Ramos (cell line): ENCODE measurements around the gene CKAP2.
"Not testable (repeated sequence)": the region's sequence is repeated elsewhere in the genome, so short reads cannot be mapped to it uniquely, and the experiment has no call there.

Source experiments
- in situ Hi-C: fragments of 300-500 bp; cut with MboI; formaldehyde crosslinking; loops from one replicate; pipeline ENCODE4 v1.14.3; 2022; ENCODE audit warnings: low sequenced_read_pairs; ENCODE audit not compliant: unreplicated experiment

The CKAP2 gene

DNA sequence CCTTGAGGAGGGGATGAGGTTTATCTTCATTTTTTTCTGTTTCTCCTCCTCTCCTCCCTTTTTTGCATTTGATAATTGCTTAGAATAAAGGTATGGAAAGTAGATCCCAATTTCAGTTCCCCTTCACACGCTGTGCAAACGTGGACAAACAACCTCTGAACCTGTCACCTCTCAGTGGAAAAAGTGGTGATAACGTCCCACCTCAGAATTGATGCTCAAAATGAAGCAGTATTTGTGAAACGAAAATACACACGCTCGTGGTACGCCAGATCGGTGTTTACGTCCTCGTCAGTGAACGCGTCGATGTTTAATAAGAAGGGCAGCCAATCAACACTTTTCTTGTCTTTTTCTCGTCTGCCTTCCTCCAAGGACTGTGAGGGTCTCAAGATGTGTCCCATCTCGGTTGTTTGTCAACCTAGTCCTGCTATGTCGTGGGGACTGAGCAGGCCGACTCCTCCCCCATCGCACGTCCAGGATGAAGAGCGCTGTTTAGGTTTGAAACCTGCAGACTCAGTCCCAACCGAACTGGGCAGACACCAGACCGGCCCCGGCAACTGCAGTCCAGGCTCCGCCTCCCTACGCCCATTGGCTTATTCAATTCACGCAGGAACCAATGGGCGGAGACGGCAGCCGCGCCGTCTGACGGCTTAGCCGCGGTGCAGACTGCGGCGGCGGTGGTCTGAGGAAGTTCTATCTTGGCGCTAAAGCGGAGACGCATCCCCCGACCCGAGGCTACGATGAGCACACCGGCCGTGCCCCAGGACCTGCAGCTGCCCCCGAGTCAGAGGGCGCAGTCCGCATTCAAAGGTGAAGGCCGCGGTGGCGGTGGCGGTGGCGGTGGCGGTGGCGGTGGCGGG lies at the start of gene CKAP2:
TSS of gene CKAP2 (plus strand) at position 659 of the 857 bp plus-strand sequence. CDS start at position 738, 79 bp downstream.
- in situ Hi-C loops: loop anchor here (10.0 kb wide), 1 partner anchor 630 kb away; no protein-coding TSS in a partner anchor

- in situ Hi-C loops: no loop called here
These were observed 49.3 kb upstream of the CKAP2 start, which contains the start of gene THSD1 for GRCh38 chr13:52405767-52406494. THSD1 (minus strand) TSS chr13:52406172; CDS start chr13:52402600, 3,572 bp downstream.

- in situ Hi-C loops: no loop called here
These were observed 48.6 kb upstream of the CKAP2 start for GRCh38 chr13:52406629-52407028.

- in situ Hi-C loops: not testable (repeated sequence)
These were observed 47.8 kb upstream of the CKAP2 start for GRCh38 chr13:52407436-52407835.

GRCh38 chr13:52408071-52408658 lies 47.1 kb upstream of the CKAP2 start:
- in situ Hi-C loops: not testable (repeated sequence)

DNA sequence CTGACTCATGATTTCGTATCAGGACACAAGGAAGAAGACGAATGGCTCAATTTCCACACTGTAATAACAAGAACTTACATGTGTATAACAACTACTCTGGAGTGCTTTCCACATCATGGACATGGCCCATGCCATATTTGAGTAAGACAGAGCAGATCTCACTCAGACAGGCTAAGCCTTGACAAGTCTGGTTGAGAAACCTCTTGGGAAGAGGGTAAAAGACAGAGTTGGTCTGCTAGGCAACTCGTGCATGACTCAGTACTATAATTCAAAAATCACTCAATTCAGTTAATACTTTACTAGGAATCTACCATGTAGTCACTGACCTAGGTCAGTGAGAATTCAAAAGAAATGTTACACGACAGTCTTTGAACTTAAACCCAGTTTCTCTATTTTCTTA lies 43.6 kb upstream of the CKAP2 start:
- in situ Hi-C loops: no loop called here

DNA sequence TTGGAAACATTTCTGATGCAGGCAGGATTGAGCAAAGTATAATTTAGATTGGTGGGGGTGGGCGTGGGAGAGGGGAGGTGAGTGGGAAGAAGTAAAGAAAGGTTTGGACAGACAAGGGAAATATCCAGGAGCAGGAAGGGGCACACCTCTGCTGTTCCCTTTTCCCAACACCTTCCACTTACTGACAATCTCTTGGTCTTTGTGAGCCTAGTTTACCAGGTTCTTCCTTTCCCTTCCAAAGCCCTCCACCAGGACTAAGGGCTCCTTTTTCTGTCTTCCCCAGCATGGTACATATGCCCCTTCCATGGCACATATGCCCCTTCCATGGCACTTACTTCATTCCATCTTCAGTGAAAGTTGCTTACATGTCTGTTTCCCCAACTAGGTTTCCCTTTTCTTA lies 43.1 kb upstream of the CKAP2 start:
- in situ Hi-C loops: no loop called here

DNA sequence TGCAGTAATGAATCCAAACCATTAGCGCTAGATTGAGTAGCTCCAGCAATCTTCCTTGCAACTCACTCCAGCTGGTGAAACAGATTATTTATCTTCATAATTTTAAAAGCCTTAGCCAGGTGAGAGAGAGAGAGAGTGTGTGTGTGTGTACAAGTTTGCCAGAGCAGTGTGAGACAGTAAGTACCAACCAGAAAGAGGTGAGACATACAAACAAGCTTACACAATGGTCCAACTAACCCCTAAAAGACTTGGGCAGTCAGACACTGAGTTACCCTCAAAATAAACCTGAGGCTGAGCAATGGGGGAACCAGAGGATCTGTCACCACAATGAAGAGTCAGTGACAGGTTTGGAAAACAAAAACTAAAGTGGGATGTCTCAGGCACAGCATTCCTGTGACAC lies 41.2 kb upstream of the CKAP2 start:
- in situ Hi-C loops: no loop called here

DNA sequence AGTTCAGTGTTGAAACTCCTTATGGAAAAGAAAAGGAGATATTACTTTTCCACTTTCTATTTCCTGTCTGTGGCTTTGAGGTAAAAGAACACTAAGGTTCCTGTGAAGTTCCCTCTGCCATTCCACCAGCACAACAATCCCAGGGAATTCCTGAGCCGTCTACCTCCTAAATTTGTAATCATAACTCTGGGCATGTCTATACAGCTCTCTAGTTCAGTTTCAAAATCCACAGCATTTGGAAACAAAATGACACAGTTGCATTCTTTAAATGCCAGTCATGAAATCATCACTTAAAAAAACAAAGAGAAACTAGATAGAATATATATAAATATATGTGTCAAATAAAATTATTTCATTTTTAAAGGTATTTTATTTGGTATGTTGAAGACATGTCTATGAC lies 40.3 kb upstream of the CKAP2 start:
- in situ Hi-C loops: no loop called here

DNA sequence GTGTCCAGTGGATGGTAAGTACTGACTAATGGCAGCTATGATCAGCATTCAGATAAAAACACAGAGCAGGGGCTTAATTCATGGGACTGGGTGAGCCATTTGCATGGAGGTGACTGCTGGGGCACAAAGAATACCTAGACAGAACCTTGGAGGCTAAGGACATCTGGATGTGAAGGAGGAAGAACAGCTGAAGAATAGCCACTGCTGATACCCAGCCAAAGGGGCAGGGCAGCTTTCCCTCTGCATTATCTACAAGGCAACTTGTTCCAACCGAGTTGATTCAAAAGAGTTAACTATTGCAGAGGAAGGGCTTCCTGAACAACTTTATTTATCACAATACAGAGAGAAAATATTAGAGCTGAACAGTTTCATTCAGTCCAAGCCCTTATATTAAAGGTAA lies 36.2 kb upstream of the CKAP2 start:
- in situ Hi-C loops: no loop called here

GRCh38 chr13:52421216-52421615 lies 34.1 kb upstream of the CKAP2 start:
- in situ Hi-C loops: no loop called here

GRCh38 chr13:52428295-52428694 lies 27.0 kb upstream of the CKAP2 start:
- in situ Hi-C loops: no loop called here

DNA sequence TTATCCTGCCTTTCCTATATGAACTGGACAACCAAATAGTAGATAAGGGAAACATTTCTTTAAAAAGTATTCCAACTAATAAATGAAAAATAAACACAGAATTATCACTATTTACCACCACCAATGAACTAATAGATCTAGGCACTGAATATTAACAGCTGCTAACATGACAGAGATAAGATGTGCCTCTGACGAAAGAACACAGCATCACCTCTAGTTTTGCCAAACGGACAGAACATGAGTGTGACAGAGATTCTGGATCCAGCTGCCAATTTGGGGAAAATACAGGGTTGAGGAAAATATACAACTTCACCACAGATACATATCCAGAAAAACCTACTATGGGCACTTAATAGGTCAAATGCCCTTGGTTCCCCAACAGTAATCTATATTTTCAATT lies 22.8 kb upstream of the CKAP2 start:
- in situ Hi-C loops: no loop called here

- in situ Hi-C loops: no loop called here
These were observed 9.0 kb upstream of the CKAP2 start for GRCh38 chr13:52446265-52446664.

- in situ Hi-C loops: no loop called here
These were observed 7.9 kb upstream of the CKAP2 start for GRCh38 chr13:52447354-52447753.

GRCh38 chr13:52447815-52448552 lies 7.3 kb upstream of the CKAP2 start:
- in situ Hi-C loops: no loop called here

DNA sequence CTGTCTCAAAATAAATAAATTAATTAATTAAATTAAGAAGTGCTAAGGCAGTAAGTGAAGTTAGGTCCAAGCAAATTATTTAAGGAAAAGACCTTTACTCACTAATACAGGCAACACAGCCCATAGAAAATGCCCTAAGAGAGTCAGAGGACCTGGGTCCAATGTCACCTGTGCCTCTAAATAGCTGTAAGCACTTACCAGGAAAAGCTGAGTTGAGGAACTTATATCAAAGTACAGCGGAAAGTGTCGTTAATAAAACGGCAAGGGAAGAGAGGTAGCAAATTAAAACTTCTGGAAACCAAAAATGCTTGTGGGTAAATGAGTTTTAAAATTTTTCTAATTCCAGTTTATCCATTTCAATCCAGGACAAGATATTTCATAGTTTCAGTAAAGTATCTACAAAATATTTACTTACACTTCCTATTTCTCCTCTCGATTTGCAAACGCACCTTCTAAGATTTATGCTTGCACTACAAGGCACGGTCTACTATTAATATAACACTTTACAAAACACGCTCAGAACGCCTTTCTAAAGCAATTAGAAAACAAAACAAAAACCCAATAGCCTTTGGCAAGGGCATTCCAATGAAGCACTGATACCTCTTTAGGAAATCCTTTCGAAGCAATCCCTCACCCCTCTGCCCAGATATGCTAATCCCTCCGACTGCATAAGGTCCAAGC lies 5.8 kb upstream of the CKAP2 start:
- in situ Hi-C loops: loop anchor here (10.0 kb wide), 1 partner anchor 625 kb away; no protein-coding TSS in a partner anchor

DNA sequence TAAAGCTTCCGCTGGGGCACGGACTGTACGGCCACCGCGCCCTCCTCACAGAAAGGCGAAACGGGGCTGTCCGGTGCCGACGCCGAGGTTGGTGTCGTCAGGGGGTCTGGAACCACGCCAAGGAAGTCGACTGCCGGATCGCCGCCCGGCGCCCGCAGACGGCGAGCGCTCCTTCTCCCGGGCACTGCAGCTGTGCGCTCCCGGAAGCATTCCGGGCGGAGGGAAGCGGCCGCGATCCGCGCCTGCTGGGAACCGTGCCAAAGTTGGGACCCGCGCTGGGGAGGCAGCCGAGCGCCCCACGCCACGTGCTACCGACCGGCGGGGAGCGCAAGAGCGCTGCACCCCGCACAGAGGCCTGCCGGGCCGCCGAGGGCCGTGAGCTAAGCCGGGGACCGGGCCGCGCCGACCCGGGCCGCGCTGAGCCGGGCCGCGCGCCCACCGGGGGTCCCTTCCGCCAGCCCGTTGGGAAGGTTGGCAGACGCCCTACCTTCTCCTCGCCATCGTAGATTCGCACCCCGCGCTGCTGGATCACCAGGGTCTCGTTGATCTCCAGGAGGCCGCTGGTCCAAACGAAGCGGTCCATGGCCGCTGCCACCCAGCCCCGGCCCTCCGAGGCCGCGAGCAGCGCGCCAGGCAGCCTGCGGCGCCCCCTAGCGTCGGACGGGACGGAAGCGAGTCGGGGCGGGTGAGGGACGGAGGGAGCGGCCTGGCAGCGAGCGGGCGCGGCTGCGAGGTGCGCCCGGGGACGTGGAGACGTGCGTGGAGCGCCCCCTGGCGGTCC lies 5.1 kb upstream of the CKAP2 start, which contains the start of gene VPS36:
TSS of gene VPS36 (minus strand) at position 623 of the 781 bp plus-strand sequence. CDS start at position 583, 40 bp downstream.
- in situ Hi-C loops: loop anchor here (10.0 kb wide), 1 partner anchor 625 kb away; no protein-coding TSS in a partner anchor

DNA sequence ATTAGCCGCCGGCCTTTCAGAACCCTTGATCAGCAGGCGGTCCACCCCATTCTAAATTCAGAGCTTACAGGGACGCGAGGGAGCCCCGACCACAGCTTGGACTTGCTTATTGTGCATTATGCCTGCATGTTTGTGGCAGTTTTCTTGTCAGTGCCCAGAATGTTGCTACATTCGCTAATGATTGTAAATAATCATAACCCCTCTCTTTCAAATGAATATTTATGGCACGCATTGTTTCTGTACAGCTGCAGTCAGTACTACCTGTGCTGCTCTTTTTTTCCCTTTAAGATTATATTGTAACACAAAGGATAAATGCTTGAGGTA lies 4.5 kb upstream of the CKAP2 start:
- in situ Hi-C loops: loop anchor here (10.0 kb wide), 1 partner anchor 626 kb away; no protein-coding TSS in a partner anchor
